ENCODE results near the gene PODNL1.
A peak's percentile ranks its signal among the peaks of the same experiment; 100 is the strongest.
"Not testable (repeated sequence)": the region's sequence is repeated elsewhere in the genome, so short reads cannot be mapped to it uniquely, and the experiment has no call there.

PODNL1 gene

GRCh38 chr19:13923194-13923987 is 14.8 kb downstream of the PODNL1 start:
- DNase-seq: no peak

- not testable (repeated sequence) for DNase-seq
Measured at GRCh38 chr19:13922118-13922517, 16.1 kb downstream of the PODNL1 start.

GRCh38 chr19:13920940-13921747 is 17.1 kb downstream of the PODNL1 start:
- no peak for DNase-seq

- DNase-seq: no peak
Measured at GRCh38 chr19:13920524-13920923, 17.7 kb downstream of the PODNL1 start.

GRCh38 chr19:13918726-13919411 is 19.3 kb downstream of the PODNL1 start:
- no peak for DNase-seq

GRCh38 chr19:13917888-13918406 is 20.3 kb downstream of the PODNL1 start:
- no peak for DNase-seq

- DNase-seq: no peak
Measured at GRCh38 chr19:13914777-13915176, 23.4 kb downstream of the PODNL1 start.

GRCh38 chr19:13913352-13913751 is 24.9 kb downstream of the PODNL1 start:
- DNase-seq: no peak

GRCh38 chr19:13909430-13909829 is 28.8 kb downstream of the PODNL1 start:
- no peak for DNase-seq

- DNase-seq: no peak
Measured at GRCh38 chr19:13908674-13909073, 29.5 kb downstream of the PODNL1 start.

- DNase-seq: no peak
Measured at GRCh38 chr19:13906910-13907309, 31.3 kb downstream of the PODNL1 start.

GRCh38 chr19:13906521-13906904 is 31.7 kb downstream of the PODNL1 start:
- no peak for DNase-seq

- peak; percentile 69 to 72 for DNase-seq
Measured at GRCh38 chr19:13905634-13906520, 32.3 kb downstream of the PODNL1 start, which contains the start of the genes BRME1 and CC2D1A. Gene BRME1, minus strand, starts transcription at chr19:13906117. Its CDS starts 1,225 bp downstream, at chr19:13904892. Gene CC2D1A, plus strand, starts transcription at chr19:13906201. Its CDS starts 241 bp downstream, at chr19:13906442.

GRCh38 chr19:13902993-13903555 is 35.1 kb downstream of the PODNL1 start:
- DNase-seq: peak in 1 of 2 donors; percentile 41

- DNase-seq: no peak
Measured at GRCh38 chr19:13899912-13900584, 38.2 kb downstream of the PODNL1 start.

GRCh38 chr19:13899393-13899792 is 38.8 kb downstream of the PODNL1 start:
- DNase-seq: no peak

- DNase-seq: no peak
Measured at GRCh38 chr19:13896227-13896626, 42.0 kb downstream of the PODNL1 start.

GRCh38 chr19:13894552-13894951 is 43.7 kb downstream of the PODNL1 start:
- DNase-seq: no peak

GRCh38 chr19:13892870-13893269 is 45.3 kb downstream of the PODNL1 start:
- no peak for DNase-seq

- DNase-seq: no peak
Measured at GRCh38 chr19:13890136-13890535, 48.1 kb downstream of the PODNL1 start.

GRCh38 chr19:13888281-13888680 is 49.9 kb downstream of the PODNL1 start:
- DNase-seq: no peak

Measured in bone marrow (tissue), 2 donors.